AML-193 (cell line): ENCODE data around the gene SMTNL2.

Source experiments
- DNase-seq, 2 experiments: peaks; one replicate each; lab custom pipeline; 2025; lab: John Stamatoyannopoulos, UW

Gene SMTNL2

DNA sequence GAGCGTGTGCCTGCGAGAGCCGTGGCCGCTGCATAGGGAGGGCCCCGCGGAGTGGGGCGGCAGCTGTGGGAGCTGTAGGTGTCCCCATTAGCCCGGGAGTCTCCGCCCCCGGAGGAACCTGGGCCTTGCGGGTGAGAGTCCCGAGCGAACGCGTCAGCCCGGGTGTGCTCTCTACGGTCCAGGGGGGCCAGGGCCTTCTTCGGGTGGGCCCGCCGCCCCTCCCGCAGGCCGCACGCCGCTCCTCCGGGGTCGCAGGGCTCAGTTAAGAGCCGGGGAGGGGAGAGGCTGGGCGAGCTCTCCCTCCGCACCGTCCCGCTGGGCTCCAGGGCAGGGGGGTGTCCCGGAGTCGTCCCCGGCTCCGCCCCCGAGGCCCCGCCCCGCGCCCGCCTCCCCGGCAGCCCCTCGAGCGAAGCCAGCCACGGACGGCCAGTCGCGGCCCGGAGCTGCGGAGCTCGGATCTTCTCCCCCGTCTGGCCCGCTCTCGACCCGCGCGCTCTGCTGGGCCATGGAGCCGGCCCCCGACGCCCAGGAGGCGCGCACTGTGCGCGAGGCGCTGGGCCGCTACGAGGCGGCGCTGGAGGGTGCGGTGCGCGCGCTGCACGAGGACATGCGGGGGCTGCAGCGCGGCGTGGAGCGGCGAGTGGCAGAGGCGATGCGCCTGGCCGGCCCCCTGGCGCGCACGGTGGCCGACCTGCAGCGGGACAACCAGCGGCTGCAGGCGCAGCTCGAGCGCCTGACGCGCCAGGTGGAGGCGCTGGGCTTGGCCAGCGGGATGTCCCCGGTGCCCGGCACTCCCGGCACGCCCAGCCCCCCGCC, at the start of gene SMTNL2:
Gene SMTNL2 (plus strand): TSS at position 429 of the 816 bp plus-strand sequence. CDS start 77 bp downstream, at position 506.
- DNase-seq: no peak

DNA sequence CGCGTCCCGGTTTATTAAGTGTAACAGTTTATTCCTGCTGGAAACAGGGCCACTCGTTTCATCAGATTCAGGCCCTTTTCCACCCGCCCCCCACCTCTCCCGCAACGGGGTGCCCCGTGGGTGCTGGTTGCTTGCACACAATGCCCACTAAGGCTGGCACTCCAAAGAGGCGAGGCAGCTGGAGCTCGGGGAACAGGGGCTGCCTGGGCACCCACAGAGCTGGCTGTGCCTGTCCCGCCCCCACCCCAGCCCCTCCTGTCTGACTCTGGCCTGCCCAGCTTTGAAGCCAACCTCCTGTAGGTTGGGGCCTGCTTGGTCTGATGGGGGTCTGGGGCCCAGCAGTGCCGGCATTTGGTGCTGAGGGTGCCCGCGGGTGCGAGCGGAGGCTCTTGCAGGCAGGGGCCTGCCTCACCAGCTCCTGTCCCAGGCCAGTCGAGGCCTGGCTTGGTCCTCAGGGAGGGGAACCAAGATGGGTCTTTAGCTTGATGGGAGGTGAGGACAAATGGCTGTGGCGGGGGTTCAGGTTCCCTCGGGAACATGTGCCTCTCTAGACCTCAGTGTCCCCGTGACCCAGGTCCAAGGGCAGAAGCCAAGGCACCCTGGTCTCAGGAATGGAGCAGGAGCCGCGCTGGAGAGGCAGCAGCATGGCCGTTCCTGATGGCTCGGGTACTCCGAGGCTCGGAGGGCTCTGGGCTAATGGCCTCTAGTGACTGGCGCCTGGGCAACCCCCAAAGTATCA, 49.2 kb upstream of the SMTNL2 start:
- DNase-seq: no peak

DNA sequence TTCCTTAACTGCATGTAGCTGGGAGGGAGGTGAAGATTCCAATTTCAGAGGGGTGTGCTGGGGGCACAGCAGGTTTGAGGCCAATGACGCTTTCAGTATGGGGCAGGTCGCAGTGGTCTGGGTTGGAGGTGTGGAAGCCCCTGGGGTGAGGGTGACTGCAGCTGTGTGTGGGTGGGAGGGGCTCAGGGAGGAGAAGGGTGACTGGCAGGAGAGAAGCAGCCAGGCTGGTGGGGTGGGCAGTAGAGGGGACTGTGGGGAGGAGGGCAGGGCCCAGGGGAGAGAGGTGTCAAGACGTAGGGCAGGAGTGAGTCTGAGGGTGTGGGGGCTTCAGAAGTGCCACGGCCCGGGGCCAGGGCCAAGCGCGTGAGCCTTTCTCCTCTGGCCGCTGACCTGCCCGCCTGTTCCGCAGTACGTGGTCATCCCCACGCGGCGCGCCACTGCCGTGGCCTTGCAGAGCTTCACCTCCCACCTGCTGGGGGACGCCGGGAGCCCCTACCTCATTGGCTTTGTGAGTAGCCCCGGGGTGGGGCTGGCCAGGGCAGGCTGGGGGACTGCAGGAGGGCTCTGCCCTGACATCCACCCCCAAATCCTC, 48.6 kb upstream of the SMTNL2 start:
- no peak for DNase-seq

DNA sequence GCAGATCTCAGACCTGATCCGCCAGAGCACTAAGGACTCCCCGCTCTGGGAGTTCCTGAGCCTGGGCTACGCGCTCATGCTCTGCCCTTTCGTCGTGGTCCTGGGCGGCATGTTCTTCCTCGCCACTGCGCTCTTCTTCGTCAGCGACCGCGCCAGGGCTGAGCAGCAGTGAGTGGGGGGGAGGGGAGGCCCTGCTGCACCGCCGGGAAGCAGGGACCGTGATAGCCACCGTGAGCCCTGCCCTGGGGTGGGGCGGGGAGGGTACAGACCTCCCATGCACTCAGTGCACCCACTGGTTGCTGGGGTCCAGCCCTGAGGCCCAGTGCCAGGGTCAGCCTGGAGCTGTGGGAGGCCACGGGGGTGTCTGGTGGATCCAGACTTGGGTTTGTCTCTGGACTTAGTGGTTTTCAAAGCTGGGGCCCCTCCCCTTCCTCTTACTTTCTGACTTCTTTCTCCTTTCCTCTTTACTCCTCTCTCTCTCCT, 48.0 kb upstream of the SMTNL2 start:
- no peak for DNase-seq

DNA sequence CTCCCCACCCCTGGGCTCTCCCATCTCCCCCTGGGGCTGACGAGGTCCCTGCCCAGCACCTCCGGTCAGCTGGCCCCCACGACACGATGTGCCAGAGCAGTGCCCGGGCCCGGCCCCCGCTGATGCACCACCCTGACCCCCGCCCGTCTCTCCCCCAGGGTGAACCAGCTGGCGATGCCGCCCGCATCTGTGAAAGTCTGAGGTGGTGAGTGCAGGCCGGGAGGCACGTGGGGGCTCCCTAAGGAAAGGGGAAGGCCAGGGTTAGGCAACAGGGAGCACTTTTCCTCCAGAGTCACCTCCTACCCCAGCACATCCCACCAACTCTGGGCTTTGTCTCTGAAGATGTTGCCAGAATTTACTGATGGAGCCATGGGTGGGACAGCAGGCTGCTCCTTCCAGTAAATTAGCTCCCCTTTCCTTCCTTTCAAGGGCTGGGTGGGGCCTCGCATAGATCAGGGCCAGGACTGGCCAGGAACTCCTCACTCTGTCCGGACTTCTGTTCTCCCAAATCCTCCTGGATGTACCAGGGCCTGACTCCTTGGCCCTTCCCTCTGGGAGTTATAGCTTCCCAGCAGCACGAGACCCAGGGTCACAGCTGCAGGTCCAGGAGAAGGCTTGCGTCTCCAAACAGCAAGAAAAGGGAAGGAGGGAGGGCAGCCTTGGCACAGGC, 47.5 kb upstream of the SMTNL2 start:
- no peak for DNase-seq

DNA sequence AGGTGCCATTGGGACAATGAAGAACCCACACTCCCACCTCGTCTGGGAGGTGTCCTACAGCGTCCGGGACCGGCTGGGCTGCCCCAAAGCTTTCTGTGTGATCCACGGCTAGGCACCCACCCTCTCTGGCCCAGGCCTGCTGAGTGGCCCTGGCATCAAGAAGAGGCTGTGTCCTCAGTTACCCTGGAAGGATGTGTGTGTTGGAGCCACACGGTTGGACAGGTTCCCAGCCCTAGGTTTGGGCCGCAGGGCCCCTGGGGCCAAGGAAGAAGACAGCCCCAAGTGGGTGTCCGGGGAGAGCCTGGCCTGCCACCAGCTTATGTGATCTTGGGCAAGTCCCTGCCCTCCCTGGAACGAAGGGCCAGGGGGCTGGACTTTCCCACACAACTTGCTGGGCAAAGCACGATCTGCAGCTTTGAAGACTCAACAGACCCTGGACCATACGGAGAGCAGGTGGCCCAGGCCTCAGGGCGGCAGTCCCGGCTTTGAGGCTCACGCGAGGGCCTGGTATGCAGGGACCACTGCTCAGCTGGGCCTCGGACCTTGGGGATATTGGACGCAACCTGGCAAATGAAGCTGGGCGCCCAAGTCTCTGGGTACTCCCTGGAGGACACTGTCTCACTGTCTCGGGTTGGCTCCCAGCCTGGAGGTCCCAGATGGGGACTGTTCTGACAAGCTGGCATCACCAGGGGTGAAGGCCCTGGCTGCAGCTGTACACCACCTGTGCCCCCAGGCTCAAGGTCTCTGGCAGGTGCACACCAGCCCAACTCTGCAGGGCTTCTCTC, 46.7 kb upstream of the SMTNL2 start:
- no peak for DNase-seq

DNA sequence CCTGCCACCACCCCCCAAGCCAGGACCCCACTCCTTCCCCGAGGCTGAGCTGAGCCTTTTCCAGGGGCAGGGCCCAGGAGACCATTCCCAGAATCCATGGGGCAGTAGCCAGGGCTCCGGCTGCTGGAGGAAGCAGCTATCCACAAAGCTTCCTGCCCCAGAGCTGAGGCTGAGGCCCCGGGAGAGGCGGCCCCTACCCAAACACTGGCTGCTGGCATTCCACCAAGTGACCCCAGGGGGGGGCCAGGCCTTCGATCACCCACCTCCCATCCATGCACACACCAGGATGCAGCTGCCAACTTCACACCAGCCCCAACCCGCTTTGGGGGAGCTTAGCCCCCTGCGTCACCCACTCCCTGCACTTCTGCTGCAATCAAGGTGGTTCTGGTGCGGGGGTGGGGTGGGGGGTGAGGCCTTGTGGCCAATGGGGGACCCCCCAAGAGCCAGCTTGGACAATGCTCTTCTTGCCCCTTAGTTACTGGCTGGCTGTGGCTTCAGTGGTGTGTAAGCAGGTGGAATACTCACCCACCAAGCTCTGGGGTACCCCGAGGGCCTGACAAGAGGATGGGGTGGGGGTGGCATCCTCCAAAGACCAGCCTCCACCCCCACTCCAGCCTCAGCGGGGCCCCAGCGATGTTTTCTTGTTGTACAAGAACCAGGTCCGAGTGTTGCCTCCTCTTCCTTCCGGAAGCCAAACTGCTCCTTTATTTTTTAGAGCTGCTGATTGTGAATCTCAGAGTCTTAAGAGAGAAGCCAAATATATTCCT, 45.9 kb upstream of the SMTNL2 start:
- DNase-seq: no peak

DNA sequence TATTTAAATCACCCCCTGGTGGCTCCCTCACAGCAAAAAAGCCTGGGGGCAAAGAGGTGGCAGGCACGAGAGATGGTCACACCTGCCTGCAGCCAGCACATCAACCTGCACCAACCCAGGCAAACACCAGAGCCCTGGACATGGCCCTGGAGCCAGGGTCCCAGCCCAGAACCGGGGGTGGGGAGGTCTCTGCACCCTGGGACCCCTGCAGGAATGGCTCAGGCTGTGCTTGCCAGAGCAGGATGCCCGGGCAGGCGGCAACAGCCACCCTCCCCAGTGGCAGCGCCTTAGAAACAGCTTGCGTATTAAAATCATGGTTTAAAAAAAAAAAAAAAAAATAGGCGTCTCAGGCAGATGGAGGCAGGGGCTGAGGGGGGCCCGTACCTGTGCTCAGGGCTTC, 45.3 kb upstream of the SMTNL2 start:
- DNase-seq: no peak

DNA sequence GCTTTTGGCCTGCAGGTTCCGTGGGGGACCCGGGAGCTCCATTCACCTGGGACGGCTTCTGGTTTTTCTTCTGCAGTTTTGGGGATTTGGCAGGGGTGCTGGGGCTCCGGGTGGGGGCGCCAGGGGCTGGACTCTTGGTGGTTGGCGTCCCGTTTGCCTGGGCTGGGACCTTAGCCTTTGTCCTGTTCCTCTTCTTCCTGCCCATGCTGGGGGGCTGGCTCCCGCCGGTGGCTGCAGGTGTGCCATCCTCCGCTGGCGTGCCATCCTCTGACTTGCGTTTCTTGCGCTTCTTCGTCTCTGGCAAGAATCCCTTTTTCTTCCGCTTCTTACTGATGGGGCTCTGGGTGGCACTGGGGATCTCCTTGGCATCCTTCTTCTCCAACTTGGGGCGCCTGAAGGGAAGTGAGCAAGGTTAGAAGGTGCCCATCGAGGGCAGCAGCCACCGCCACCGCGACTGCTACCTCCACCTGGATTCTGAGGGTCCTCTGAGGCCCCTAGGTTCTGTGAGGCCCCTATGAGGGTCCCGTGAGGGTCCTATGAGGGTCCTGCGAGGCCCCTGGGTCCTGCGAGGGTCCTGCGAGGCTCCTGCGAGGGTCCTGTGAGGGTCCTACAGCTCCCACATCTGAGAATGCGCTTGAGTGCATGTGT, 44.6 kb upstream of the SMTNL2 start:
- no peak for DNase-seq

DNA sequence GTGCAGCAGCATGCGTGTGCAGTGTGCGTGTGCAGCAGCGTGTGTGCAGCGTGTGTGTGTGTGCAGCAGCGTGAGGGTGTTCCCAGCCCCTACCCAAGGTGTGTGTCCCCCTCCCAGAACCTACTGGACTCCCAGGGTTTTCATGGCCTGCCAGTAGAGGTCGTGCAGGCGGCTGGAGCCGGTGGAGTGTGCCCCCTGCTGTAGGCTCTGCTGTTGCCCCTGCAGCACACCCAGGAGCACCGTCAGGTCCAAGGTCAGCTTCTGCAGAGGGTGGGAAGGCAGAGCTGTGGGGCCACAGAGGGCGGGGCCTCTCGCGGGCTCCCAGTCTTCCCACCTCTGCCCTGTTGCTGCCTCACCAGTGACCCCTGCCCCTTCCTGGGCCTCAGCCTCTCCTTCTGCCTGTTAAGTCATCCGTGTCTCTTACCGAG, 44.1 kb upstream of the SMTNL2 start:
- no peak for DNase-seq

DNA sequence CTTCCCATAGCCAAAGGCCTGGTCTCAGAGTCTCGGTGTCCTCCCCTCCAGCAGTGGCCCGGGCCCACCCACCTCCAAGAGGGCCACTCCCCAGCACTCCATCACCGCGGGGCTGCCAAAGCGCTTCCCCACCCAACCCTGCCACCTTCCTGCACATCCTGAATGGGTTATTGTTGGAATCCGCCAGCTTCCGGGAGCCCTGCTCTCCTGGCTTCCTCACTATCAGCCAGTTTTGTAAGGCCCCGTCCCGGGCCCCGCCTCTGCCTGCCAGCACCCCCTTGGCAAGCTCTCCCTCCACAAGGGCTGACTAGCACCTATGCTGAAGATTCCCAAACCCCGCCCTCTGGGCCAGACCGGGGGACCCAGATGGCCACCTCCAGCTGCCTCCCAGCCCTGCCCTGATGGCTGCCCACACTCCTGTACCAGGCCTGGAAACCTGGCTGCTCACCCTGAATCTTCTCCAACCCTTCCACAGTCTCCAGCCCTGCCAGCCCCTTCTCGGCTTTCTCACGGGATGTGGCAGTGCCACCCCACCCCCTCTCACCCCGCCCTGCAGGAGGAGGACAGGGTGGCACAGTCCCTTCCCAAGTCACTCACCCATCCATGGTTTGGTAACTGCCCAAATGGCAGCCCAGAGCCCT, 43.5 kb upstream of the SMTNL2 start:
- no peak for DNase-seq

DNA sequence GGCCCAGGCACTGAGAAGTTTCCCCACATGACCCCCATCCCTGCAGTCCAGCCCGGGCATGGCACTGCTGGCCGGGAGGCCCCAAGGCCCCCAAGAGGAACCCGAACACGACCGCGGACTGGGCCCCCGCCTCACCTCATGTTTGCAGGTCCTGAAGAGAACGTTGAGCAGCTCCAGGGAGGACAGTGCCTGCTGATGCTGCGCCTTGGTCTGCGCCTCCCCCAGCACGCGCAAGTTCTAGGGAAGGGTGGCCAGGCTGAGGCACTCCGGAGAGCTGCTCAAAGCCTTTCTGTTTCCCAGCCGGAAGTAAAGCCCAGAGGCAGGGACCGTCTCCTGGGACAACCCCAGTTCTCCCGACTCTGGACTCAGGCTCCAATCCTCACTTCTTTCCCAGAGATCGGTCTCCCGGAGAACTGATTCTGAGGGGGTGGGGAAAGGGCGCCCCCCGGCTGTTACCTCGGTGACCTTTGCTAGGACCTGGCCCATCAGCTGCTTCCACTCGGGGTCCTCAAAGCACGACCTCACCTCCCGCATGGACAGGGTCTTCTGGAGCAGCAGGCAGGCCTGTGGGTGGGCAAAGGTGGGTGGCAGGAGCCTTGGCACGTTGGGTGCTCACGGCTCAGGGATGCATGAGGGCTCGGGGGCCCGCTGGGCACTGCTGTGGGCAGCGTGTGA, 42.9 kb upstream of the SMTNL2 start:
- no peak for DNase-seq

DNA sequence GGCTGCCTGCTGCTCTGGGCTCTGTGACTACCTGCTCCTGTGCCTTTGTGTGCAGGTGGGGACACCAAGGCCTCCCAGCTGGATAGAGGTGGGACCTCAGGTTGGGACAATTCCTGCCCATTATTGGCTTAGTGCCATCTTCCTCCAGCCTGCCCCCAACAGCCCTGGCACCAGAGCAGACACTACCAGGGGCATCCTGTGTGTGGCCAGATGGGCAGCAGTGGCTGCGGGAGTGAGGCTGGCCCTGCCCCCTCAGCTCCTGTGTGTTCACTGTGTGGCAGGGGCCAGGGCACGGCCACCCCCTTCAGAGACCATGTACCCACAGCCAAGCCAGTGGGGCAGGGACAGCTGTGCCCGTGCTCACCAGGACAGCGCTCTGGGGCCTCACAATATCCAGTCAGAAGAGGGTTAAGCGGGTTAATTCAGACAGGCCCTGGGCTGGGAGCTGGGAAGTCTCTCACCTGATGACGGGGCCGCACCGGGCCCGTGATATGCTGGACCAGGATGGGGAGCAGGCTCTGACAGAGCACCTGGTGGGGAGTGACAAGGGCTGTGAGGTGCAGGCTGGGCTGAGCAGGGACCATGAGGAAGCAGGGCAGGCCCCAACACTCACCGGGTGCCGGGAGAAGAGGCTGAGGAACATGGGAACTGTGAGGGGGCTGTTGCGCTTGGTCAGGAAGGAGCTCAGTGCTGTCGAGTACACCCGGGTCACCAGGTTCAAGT, 42.2 kb upstream of the SMTNL2 start:
- DNase-seq: no peak

DNA sequence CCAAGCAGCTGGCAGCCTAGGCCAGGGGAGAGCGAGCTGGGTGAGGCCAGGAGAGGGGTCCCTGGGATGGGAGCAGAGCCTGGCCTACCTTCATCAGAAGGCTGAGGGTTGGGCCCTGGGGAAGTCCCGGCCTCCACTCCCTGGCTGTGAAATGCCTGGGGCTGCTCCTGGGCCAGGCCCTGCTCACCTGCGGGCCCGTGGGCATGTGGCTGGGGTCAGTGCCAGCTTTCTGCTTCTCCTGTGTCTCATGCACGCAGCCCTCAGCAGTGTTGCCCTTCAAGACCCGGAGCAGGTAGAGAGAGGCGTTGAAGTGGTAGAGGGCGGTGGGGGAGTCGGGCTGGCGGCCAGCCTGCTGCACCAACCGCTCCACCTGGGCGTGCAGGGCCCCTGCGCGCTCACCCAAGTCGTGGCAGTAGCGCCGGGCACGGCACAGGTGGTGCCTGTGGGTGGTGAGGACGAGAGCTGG, 41.6 kb upstream of the SMTNL2 start:
- DNase-seq: no peak

DNA sequence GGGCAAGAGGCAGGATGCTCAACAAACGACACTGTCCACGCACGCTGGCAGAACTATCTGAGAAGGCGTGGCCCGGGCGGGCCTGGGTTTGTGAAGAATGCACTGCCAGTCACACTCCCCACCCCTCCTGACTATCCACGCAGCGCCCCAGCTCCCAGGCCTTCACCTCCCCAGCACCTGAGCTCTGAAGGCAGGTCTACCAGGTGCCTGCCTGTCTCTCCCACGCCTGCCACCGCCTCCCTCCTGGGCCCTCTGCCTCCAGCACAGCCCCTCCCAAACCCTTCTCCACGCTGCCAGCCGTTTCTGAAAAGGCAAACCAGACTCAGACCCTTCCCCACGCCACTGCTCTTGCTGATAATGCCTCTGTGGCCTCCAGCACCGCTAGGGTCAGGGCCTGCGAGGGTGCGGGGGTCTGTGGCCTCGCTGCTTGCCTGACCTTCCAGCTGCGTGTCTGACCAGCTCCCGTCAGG, 40.7 kb upstream of the SMTNL2 start:
- no peak for DNase-seq

DNA sequence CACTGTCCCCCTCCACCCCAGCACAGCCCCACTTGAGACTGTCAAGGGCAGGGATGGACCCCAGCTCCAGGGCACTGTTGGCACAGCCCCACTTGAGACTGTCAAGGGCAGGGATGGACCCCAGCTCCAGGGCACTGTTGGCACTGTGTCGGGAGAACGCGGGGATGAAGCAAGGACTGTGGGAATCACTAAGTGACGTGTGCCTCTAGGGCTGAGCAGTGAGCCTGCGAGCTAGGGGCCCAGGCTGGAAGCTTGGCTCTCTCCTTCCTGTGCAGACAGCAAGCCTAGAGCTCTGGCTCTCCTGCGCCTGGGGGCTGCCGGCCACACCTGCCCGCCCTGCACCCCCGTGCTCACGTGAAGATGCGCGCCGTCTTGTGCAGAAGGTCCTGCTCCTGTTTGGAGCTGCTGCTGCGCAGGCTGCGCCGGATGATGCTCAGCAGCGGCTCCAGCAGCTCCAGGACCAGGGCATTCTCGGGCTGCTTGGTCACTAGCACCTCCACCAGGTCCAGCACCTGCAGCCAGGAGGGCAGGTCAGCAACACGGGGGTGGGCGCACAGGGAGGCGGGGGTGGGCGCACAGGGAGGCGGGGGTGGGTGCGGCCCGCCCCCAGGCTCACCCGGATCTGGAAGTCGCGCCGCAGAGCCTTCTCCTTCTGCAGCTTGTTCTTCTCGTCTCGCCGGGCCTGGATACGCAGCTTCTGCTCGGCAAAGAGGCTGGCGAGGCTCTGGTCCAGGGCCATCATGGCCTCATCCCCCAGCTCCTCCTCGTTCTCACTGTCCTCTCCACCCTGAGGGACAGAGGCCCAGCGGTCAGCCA, 40.0 kb upstream of the SMTNL2 start:
- no peak for DNase-seq

DNA sequence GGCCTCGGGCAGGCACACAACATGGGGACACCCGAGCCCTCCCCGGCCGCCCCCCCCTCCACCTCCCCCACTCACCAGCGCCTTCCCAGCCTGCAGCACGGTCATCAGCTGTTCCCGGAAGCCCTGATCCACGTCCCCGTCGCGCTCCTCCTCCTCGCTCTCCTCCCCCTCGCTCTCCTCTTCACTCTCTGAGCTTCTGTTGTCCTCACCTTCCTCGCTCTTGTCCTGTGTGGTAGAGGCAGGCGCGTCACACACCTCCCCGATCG, 39.4 kb upstream of the SMTNL2 start:
- no peak for DNase-seq
